ENCODE results near the gene NCMAP. TPM values are rescaled to one million over a fixed set of nuclear protein-coding genes. Genes with fewer than 3 reads are reported as not detected.

The NCMAP gene
- total and polyA plus RNA-seq, 2 of the 8 experiments (the other 6 are each of a cell fraction or from before 2014, with no cell fraction given) = 0.21 to 0.39 TPM

GRCh38 chr1:24591781-24592180 lies 35.9 kb downstream of the NCMAP start:
- Histone ChIP-seq H3K4me2 (ENCODE audit: insufficient read depth in 1 of 2, low read depth in 2 of 2, low read length in 2 of 2) (no peak overlapping the region), H3K4me3 (ENCODE audit: extremely low read depth in 1 of 4, insufficient read depth in 2 of 4, low read depth in 3 of 4, low read length in 4 of 4) (no peak overlapping the region), H3K18ac (ENCODE audit: extremely low read depth, low read length) (no peak overlapping the region), H3K4ac (replicated peaks; ENCODE audit: insufficient read length, low read depth, low read length) (no peak overlapping the region), H3K9me3 (ENCODE audit: insufficient read depth in 2 of 2, low read depth in 1 of 2, low read length in 1 of 2) (no peaks in the 10 kb centered on the region), H3K23ac (ENCODE audit: insufficient read length) (no peak overlapping the region), H2BK120ac (replicated peaks; ENCODE audit: low read depth, low read length) (no peak overlapping the region), H4K5ac (ENCODE audit: insufficient read length, low read depth, low read length) (no peak overlapping the region), H2BK15ac (ENCODE audit: low read length) (no peak overlapping the region), H2AFZ (ENCODE audit: low read length) (no peak overlapping the region), H2AK5ac (ENCODE audit: low read depth, low read length) (no peak overlapping the region), H2BK12ac (ENCODE audit: low read depth, low read length) (0 out of 2 replicates have a peak overlapping the region, but pooled peaks have one; percentile 39), H4K91ac (replicated peaks; ENCODE audit: insufficient read length, low read length) (no peak overlapping the region), H4K8ac (ENCODE audit: extremely low read depth, insufficient read depth, low read length) (no peak overlapping the region), H3K56ac (replicated peaks; ENCODE audit: insufficient read length, low read depth, low read length) (no peak overlapping the region), H2BK20ac (ENCODE audit: low read length) (no peak overlapping the region), H3K36me3 (ENCODE audit: control insufficient read depth in 2 of 4, insufficient read depth in 4 of 4, low read length in 3 of 4) (no peaks in the 10 kb centered on the region), H3K23me2 (ENCODE audit: low read depth, low read length) (no peaks in the 10 kb centered on the region), H2BK5ac (ENCODE audit: low read depth, low read length) (no peak overlapping the region), H3K9ac (replicated peaks in 1 of 4; ENCODE audit: extremely low read depth in 1 of 4, low read depth in 3 of 4, low read length in 3 of 4) (no peak overlapping the region), H3K27me3 (replicated peaks in 1 of 4; ENCODE audit: control insufficient read depth in 3 of 4, extremely low read depth in 1 of 4, insufficient read depth in 3 of 4, low read length in 3 of 4) (no peaks in the 10 kb centered on the region), H3K27ac (ENCODE audit: low read depth, low read length) (no peak overlapping the region), H3K79me1 (ENCODE audit: low read depth, low read length) (no peaks in the 10 kb centered on the region), H4K20me1 (replicated peaks in 1 of 2; ENCODE audit: control insufficient read depth in 1 of 2, insufficient read depth in 2 of 2, low read length in 2 of 2) (no peaks in the 10 kb centered on the region), H3K14ac (ENCODE audit: insufficient read length) (no peak overlapping the region), H3K4me1 (replicated peaks in 1 of 4; ENCODE audit: control insufficient read depth in 3 of 4, insufficient read depth in 4 of 4, low read length in 3 of 4) (no peaks in the 10 kb centered on the region), H3K79me2 (ENCODE audit: control insufficient read depth in 1 of 2, insufficient read depth in 2 of 2, low read length in 2 of 2) (no peaks in the 10 kb centered on the region)
- no peak for TF ChIP-seq USF2 (IDR thresholded peaks at IDR 0.05; ENCODE audit: low read length)
- no peak for TF ChIP-seq BRCA1 (IDR thresholded peaks at IDR 0.05; ENCODE audit: low read depth, low read length)
- 91% methylated on average over 3 of the region's 3 CpGs; no CpG with 5 or more reads in 1 of the 2 experiments for WGBS, 2 experiments (ENCODE audit: extremely low coverage in 1 of 2, insufficient coverage in 1 of 2, insufficient read length in 1 of 2, insufficient replicate concordance in 2 of 2, low coverage in 1 of 2, low lambda C conversion rate in 2 of 2, missing lambda C conversion rate in 1 of 2)
- ChIA-PET POLR2A (ENCODE audit: partially characterized antibody) (no interaction called here), CTCF (ENCODE audit: partially characterized antibody) (interaction anchor here (0.6 to 7.5 kb wide), 12 partner anchors 9 to 393 kb away, joined by 3 to 53 read pairs (median 7); no protein-coding TSS in a partner anchor)
- DNase-seq (ENCODE audit: low read depth in 1 of 2, low spot score in 2 of 2) = no peak
- no peak for FAIRE-seq

All from H1 (cell line).